GM12892 (cell line): Measurements from ENCODE around the gene HSPBP1.

Experiments used
- POLR2A ChIP-seq: IDR thresholded peaks from 2 replicates; pipeline ENCODE4 v1.6.1; 2011; ENCODE audit warnings: low read depth, low read length, control low read depth
- POLR2AphosphoS5 ChIP-seq: IDR thresholded peaks from 2 replicates; pipeline ENCODE4 v1.6.1; 2011; ENCODE audit warnings: low read depth, low read length, control low read depth

DNA sequence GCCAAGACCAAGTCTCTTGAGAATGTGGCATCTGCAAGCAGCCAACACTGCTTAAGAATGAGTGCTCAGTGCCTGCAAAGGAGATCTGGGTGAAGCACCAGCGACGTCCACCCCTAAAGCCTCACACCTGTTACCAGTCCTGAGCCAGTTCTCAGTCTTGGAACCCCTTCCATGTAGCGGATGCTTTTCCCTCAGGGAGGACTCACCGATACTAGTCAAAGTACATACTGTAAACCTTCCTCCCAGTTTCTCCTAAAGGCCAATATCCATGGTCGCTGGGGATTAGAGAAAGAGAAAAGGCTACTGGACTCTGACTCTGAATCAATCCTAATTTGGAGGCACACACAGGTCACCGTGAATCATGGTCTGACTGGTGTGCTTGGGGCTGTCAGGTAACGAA is 66.4 kb downstream of the HSPBP1 start:
- no peak for TF ChIP-seq POLR2AphosphoS5
- no peak for TF ChIP-seq POLR2A
